B cell (primary cell): ENCODE results near the gene EMB.
"Not testable (repeated sequence)": the region's sequence is repeated elsewhere in the genome, so short reads cannot be mapped to it uniquely, and the experiment has no call there.

Source experiments
- EZH2 ChIP-seq: IDR thresholded peaks from 2 replicates; pipeline ENCODE4 v1.6.1; 2012; ENCODE audit warnings: borderline replicate concordance, low read depth, mild to moderate bottlenecking, moderate library complexity, low read length; ENCODE audit not compliant: insufficient read depth, poor library complexity, severe bottlenecking
- TF ChIP-seq, protein P1 (sequence below): fragments of 200-600 bp; IDR thresholded peaks from one replicate; pipeline ENCODE4 v1.8.0; 2022; ENCODE audit warnings: antibody characterized with exemption, mild to moderate bottlenecking

DNA sequence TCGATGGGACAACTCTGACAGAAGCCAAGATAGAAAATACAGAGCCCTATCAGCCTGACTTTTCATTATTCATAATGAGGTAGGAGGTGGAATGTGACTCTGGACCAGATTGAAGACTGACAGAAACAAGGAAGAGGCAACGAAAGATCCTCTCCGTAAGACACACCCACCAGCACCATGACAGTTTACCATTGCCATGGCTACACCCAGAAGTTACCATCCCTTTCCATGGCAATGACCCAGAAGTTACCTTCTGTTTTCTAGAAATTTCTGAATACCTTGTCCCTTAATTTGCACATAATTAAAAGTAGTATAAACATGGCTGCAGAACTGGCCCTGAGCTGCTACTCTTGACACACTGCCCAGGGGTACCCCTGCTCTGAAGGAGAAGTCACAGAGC is 24.5 kb downstream of the EMB start:
- TF ChIP-seq, protein P1, sequence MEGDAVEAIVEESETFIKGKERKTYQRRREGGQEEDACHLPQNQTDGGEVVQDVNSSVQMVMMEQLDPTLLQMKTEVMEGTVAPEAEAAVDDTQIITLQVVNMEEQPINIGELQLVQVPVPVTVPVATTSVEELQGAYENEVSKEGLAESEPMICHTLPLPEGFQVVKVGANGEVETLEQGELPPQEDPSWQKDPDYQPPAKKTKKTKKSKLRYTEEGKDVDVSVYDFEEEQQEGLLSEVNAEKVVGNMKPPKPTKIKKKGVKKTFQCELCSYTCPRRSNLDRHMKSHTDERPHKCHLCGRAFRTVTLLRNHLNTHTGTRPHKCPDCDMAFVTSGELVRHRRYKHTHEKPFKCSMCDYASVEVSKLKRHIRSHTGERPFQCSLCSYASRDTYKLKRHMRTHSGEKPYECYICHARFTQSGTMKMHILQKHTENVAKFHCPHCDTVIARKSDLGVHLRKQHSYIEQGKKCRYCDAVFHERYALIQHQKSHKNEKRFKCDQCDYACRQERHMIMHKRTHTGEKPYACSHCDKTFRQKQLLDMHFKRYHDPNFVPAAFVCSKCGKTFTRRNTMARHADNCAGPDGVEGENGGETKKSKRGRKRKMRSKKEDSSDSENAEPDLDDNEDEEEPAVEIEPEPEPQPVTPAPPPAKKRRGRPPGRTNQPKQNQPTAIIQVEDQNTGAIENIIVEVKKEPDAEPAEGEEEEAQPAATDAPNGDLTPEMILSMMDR, result not testable (repeated sequence)
- TF ChIP-seq EZH2, result not testable (repeated sequence)
